ENCODE results near the gene TTC9B.
A peak's percentile ranks its signal among the peaks of the same experiment; 100 is the strongest.

TTC9B gene

GRCh38 chr19:40238775-40239174 is 20.6 kb upstream of the TTC9B start:
- H3K9me3 ChIP-seq (ENCODE audit: severe bottlenecking) = no peaks in the 10 kb centered on the region
- no peaks in the 10 kb centered on the region for H3K4me1 ChIP-seq (ENCODE audit: insufficient read depth, poor library complexity, severe bottlenecking)
- peaks cover 36% of the 10 kb centered on the region for H3K36me3 ChIP-seq (ENCODE audit: low read depth)
- H3K27me3 ChIP-seq (ENCODE audit: insufficient read depth, poor library complexity, severe bottlenecking) = no peaks in the 10 kb centered on the region
- no peak overlapping the region for H3K4me3 ChIP-seq (ENCODE audit: severe bottlenecking)
- ATAC-seq (ENCODE audit: low read depth) (no peak), DNase-seq (ENCODE audit: low spot score) (no peak)
- TF ChIP-seq CTCF (IDR thresholded peaks at IDR 0.05; ENCODE audit: poor library complexity, severe bottlenecking) = no peak
- H3K27ac ChIP-seq (ENCODE audit: poor library complexity, severe bottlenecking) = no peak overlapping the region

- no peaks in the 10 kb centered on the region for H3K27me3 ChIP-seq (ENCODE audit: insufficient read depth, poor library complexity, severe bottlenecking)
- no peak for ATAC-seq (ENCODE audit: low read depth)
- peaks cover 36% of the 10 kb centered on the region for H3K36me3 ChIP-seq (ENCODE audit: low read depth)
- H3K4me1 ChIP-seq (ENCODE audit: insufficient read depth, poor library complexity, severe bottlenecking) = no peaks in the 10 kb centered on the region
- no peak overlapping the region for H3K27ac ChIP-seq (ENCODE audit: poor library complexity, severe bottlenecking)
- H3K4me3 ChIP-seq (ENCODE audit: severe bottlenecking) = no peak overlapping the region
- peak; percentile 51 for DNase-seq (ENCODE audit: low spot score)
- TF ChIP-seq CTCF (IDR thresholded peaks at IDR 0.05; ENCODE audit: poor library complexity, severe bottlenecking) = no peak
- H3K9me3 ChIP-seq (ENCODE audit: severe bottlenecking) = no peaks in the 10 kb centered on the region
Observed at GRCh38 chr19:40237791-40238190, 19.6 kb upstream of the TTC9B start.

GRCh38 chr19:40236366-40236765 is 18.2 kb upstream of the TTC9B start:
- peak; percentile 34 for DNase-seq (ENCODE audit: low spot score)
- H3K27me3 ChIP-seq (ENCODE audit: insufficient read depth, poor library complexity, severe bottlenecking) = no peaks in the 10 kb centered on the region
- H3K36me3 ChIP-seq (ENCODE audit: low read depth) = peaks cover 36% of the 10 kb centered on the region
- no peak overlapping the region for H3K27ac ChIP-seq (ENCODE audit: poor library complexity, severe bottlenecking)
- no peaks in the 10 kb centered on the region for H3K9me3 ChIP-seq (ENCODE audit: severe bottlenecking)
- no peak overlapping the region for H3K4me3 ChIP-seq (ENCODE audit: severe bottlenecking)
- no peaks in the 10 kb centered on the region for H3K4me1 ChIP-seq (ENCODE audit: insufficient read depth, poor library complexity, severe bottlenecking)
- ATAC-seq (ENCODE audit: low read depth) = no peak
- TF ChIP-seq CTCF (IDR thresholded peaks at IDR 0.05; ENCODE audit: poor library complexity, severe bottlenecking) = no peak

- no peak for TF ChIP-seq CTCF (IDR thresholded peaks at IDR 0.05; ENCODE audit: poor library complexity, severe bottlenecking)
- no peak overlapping the region for H3K27ac ChIP-seq (ENCODE audit: poor library complexity, severe bottlenecking)
- H3K27me3 ChIP-seq (ENCODE audit: insufficient read depth, poor library complexity, severe bottlenecking) = no peaks in the 10 kb centered on the region
- H3K4me1 ChIP-seq (ENCODE audit: insufficient read depth, poor library complexity, severe bottlenecking) = no peaks in the 10 kb centered on the region
- no peak overlapping the region for H3K4me3 ChIP-seq (ENCODE audit: severe bottlenecking)
- no peak for DNase-seq (ENCODE audit: low spot score)
- H3K36me3 ChIP-seq (ENCODE audit: low read depth) = peaks cover 35% of the 10 kb centered on the region
- no peaks in the 10 kb centered on the region for H3K9me3 ChIP-seq (ENCODE audit: severe bottlenecking)
- ATAC-seq (ENCODE audit: low read depth) = no peak
Observed at GRCh38 chr19:40236026-40236355, 17.8 kb upstream of the TTC9B start.

GRCh38 chr19:40235238-40236025 is 17.2 kb upstream of the TTC9B start:
- no peaks in the 10 kb centered on the region for H3K9me3 ChIP-seq (ENCODE audit: severe bottlenecking)
- no peaks in the 10 kb centered on the region for H3K27me3 ChIP-seq (ENCODE audit: insufficient read depth, poor library complexity, severe bottlenecking)
- H3K36me3 ChIP-seq (ENCODE audit: low read depth) = peaks cover 33% of the 10 kb centered on the region
- no peak for TF ChIP-seq CTCF (IDR thresholded peaks at IDR 0.05; ENCODE audit: poor library complexity, severe bottlenecking)
- H3K27ac ChIP-seq (ENCODE audit: poor library complexity, severe bottlenecking) = no peak overlapping the region
- H3K4me3 ChIP-seq (ENCODE audit: severe bottlenecking) = no peak overlapping the region
- no peak for ATAC-seq (ENCODE audit: low read depth)
- no peaks in the 10 kb centered on the region for H3K4me1 ChIP-seq (ENCODE audit: insufficient read depth, poor library complexity, severe bottlenecking)
- peak; percentile 57 for DNase-seq (ENCODE audit: low spot score)

Measured in RWPE2 (cell line).